Measurements from ENCODE around the gene SLC5A3.

Gene SLC5A3

DNA sequence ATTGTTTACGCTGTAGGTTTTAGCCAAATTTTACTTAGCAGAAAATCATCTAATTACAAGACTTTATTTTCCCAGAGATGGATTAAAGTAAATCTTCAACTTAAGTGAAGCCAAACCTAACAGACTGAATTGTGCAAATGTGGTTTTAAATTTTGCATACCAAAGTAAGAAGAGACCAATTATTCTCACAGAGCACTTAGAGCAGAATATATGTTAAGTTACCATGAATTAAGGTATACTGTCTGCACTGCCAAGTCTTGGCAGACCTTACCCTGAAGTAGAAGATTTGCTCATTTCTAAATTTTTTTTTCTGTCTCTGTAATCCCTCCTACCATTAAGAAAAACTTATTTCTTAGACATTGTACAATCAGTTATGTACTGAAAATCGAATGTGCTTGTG, 24.1 kb downstream of the SLC5A3 start:
- DNase-seq (ENCODE audit: insufficient read length, low spot score) (no peak), FAIRE-seq (no peak)
- TF ChIP-seq POLR2A (IDR thresholded peaks at IDR 0.05; ENCODE audit: low read depth, low read length): no peak

DNA sequence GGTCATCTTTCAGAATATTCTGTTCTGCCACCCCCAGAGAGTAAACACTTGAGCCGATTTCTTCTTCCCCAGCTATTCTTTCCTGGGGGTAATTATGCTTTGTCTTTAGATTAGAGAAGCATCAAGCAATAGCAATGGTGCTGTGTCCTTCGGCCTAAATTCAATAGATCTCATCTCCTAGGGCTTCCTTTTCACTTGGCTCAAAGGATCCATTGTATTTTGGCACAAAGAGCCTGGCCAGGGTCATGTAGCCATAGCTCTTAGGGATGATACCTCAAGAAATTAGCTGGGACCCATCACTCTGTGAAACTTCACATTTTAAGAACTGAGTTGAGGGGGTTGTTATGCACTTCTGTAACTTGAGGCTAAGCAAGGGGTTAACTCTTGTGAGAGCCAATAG, 27.0 kb downstream of the SLC5A3 start:
- DNase-seq (ENCODE audit: insufficient read length, low spot score): no peak
- no peak for FAIRE-seq
- no peak for TF ChIP-seq POLR2A (IDR thresholded peaks at IDR 0.05; ENCODE audit: low read depth, low read length)

DNA sequence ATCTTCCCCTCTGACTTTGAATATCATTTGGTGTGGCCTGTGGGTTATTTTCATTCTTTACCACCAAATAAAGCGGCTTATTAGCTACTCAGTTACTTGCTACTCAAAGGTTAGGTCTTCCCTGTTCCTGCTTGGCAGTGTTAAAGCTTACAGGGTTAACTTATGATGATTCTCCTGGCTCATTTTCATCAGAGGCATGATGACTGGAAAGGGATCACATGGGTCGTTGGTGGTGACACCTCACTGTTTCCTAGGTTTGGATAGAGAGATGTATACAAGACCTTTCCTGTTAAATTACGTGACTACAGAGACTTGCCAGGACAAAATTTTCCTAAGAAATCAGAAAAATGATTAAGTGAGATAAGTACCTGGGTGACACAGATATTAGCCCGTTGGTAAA, 27.4 kb downstream of the SLC5A3 start:
- no peak for DNase-seq (ENCODE audit: insufficient read length, low spot score)
- FAIRE-seq: no peak
- no peak for TF ChIP-seq POLR2A (IDR thresholded peaks at IDR 0.05; ENCODE audit: low read depth, low read length)

DNA sequence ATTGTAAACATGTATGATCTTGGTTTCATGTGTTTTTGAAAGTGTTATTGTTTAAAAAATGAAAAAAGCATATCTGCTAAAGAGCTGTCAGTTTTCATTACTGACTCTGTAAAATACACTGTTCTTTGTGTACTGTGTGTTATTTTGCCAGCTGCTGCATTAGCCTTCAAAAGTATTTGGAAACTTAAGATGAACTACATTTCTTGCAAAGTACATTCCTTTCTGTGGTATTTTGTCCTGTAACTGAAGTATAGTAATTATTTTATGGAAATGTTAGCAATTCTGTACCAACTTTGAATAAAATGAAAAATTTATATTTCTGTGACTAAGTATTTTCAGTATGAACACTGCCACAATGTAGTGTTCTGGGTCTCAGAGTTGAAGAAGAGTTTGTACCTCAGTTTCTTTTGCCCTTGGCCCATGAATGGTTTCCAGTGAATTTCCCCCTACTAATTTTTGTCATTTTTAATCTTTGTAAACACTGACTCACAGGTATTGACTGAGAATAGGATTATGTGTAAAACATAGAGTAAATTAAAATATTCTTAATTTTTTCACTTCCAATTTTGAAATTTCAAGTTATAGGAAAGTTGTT, 32.7 kb downstream of the SLC5A3 start:
- no peak for TF ChIP-seq POLR2A (IDR thresholded peaks at IDR 0.05; ENCODE audit: low read depth, low read length)
- DNase-seq (ENCODE audit: insufficient read length, low spot score) (no peak), FAIRE-seq (peak; percentile 64)

DNA sequence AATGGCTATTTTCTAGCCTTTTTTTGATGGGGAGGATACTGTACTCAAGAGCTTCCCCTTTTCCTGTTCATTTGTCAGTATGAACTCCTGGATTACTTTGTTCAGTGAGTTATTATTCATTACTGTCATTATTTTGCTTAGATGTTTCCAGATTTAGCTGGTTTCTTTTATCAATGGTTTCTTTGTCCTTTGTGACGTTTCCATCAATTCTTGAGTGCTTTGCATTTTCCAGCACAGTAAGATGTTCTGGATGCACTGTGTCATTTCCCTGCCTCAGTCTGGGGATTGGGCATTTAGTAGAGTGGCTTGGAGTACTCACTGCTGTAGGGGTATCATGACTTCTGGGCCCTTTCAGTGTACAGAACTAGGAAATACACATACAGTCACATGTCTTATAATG, 34.2 kb downstream of the SLC5A3 start:
- no peak for TF ChIP-seq POLR2A (IDR thresholded peaks at IDR 0.05; ENCODE audit: low read depth, low read length)
- no peak for FAIRE-seq

DNA sequence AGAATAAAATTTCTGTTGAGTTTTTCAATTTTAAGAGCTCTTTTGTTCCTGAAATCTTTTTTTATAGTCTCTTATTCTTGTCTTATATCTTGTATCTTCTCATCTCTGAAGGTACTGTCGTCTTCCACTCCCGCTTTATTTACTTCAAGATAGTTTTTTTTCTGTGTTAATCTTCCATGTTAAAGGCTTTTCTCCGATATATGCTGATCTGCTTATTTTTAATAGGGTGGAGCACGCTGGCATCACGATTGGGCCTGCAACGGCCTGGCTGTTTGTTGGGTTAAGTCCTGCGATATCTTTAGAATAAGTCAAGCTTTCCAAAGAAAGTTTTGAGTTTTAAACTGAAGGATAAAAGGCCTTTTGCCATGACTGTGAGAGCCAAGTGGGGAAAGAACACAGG, 35.7 kb downstream of the SLC5A3 start:
- no peak for FAIRE-seq
- DNase-seq (ENCODE audit: insufficient read length, low spot score): no peak
- no peak for TF ChIP-seq POLR2A (IDR thresholded peaks at IDR 0.05; ENCODE audit: low read depth, low read length)

More for the DNA sequence above, 34.2 kb downstream of the SLC5A3 start:
- no peak for DNase-seq (ENCODE audit: insufficient read length, low spot score)

DNA sequence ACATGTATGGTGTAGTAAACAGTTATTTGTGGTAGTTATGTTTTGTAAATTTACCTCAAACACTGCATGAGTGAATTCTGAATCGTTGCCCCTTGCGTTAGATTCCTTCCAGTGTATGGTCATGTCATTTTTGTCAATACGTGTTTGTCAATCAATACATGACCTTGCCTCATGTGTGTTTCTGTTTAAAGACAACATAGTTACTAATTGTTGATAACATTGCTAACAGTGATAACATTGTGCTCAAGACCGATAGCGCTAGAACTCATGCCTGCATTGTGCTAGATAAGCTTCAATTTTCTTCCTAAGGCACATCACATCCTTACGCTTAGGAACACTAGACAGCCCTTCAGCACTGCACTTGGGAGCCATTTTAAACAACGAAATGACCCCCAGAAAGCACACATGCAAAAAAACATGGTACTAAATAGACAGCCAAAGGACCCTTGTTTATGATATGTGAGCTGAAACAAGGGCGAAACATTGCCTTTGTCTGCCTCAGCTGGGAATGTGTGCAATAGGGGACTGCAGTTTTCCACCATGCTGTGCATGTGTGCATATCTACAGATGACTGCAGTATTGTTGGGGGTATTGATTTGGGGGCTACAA, 37.3 kb downstream of the SLC5A3 start:
- no peak for TF ChIP-seq POLR2A (IDR thresholded peaks at IDR 0.05; ENCODE audit: low read depth, low read length)
- no peak for DNase-seq (ENCODE audit: insufficient read length, low spot score)
- FAIRE-seq: no peak

DNA sequence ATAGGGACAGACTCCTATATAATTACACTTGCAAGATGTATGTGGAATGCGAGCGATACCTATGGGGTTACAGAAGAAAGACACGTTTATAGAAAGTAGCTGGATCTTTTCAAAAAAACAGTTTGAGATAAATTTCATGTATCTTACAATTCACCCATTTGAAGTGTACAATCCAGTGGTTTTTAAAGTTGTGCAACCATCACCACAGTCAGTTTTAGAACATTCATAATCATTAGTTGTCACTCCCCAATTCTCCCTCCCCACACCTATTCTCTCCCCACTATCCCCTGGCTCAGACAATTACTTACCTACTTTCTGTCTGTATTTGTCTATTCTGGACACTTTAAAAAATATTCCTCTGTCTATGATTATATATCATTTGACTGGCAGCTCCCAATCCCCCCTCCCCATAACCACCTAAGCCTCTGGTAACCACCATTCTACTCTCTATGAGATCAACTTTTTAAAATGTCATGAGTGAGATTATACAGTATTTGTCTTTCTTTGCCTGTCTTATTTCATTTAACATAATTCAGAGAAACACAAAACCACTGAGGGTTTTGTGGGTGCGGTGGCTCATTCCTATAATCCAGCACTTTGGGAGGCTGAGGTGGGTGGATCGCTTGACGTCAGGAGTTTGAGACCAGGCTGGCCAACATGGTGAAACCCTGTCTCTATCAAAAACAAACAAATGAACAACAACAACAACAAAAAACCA, 39.1 kb downstream of the SLC5A3 start:
- FAIRE-seq (no peak), DNase-seq (ENCODE audit: insufficient read length, low spot score) (no peak)
- TF ChIP-seq POLR2A (IDR thresholded peaks at IDR 0.05; ENCODE audit: low read depth, low read length): no peak

DNA sequence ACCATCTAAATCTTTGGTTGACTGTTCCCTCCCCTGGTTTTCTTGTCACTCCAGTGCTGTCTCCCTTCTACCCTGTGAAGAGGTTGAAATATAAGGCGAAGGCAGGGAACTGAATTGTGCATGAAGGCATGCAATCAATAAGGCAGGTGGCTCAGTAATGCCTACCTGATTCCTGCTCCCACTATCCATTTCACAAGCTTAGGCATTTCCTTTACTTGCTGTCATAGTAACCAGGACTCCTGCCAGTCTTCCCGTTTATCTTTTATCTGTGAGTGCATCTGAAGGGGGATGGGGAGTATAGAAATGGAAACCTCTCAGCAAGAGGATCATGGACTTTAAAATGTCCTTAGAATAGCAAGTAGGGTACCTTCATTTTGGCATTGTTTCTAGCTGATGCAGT, 40.5 kb downstream of the SLC5A3 start:
- DNase-seq (ENCODE audit: insufficient read length, low spot score) (no peak), FAIRE-seq (no peak)
- no peak for TF ChIP-seq POLR2A (IDR thresholded peaks at IDR 0.05; ENCODE audit: low read depth, low read length)

DNA sequence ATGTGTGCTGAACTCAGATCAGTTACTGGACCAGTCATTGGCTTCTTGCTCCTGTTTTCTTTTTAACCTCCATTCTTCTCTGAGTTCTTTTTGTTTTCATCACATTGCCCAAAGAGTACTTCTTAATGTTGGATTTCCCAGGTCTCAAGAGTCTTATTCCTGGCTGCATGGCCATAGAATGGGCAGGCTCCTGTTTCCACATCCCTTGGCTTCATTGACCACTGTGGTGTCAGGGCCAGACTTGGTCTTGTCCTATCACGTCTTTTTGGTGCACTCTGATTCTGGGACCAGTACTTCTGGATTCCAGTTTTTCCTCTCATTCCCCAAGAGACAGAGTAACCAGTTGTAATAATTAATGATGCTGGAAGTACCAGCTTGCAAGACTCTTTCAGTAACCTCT, 41.8 kb downstream of the SLC5A3 start:
- FAIRE-seq: no peak
- no peak for TF ChIP-seq POLR2A (IDR thresholded peaks at IDR 0.05; ENCODE audit: low read depth, low read length)
- DNase-seq (ENCODE audit: insufficient read length, low spot score): no peak

DNA sequence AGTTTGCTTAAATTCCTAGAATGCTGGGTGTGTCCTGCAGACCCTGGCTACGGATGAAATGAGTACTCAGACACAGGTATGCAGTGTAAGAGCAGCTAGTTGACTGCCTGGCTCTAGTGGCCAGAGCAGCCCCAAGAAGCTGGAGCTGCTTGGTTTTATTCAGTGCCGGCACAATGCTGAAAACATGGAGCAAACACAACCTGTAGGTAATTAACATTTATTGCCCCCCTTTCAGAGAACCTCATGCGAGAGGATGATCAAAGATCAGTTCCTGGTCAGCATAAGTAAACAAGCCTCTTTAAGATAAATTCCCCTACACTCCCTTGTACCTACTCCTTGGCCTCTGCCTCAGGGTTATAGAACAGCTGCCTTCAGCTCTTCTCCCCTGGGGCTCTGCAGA, 43.2 kb downstream of the SLC5A3 start:
- FAIRE-seq (no peak), DNase-seq (ENCODE audit: insufficient read length, low spot score) (no peak)
- no peak for TF ChIP-seq POLR2A (IDR thresholded peaks at IDR 0.05; ENCODE audit: low read depth, low read length)

DNA sequence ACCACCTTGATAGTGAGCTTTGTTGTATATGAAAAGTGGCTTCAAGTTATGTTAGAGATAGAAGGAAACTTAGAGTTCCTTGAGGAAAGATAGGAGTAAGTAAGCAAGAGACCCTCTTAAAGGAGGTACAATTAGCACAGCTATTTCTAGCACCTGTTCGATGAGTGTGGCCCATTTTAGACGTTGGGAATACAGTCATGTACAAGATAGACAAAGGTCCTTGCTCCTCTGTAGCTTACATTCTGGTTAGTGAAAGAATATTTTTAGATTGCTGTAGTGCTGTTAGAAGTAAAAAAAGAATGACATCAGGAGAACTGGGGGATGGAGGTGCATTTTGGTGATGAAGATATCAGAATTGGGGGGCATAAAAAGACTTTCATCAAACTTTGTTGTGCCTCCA, 47.5 kb downstream of the SLC5A3 start:
- TF ChIP-seq POLR2A (IDR thresholded peaks at IDR 0.05; ENCODE audit: low read depth, low read length): no peak
- no peak for FAIRE-seq
- no peak for DNase-seq (ENCODE audit: insufficient read length, low spot score)

DNA sequence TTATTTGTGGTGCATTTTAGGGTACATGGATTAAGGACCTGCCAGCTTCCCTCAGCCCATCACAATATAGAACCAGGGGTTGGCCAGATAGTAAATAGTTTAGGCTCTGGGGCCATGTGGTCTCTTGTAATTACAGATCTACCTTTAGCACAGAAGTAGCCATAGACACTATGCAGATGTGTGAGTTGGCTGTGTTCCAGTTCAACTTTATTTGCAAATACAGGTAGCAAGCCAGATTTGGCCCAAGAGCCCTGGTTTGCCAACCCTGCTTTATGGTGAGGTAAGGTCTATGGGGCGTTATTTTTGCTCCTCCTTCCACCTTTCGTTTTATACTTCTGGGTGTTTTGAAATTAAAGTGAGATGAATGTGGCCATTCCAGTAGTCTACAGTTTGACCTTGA, 48.7 kb downstream of the SLC5A3 start:
- no peak for TF ChIP-seq POLR2A (IDR thresholded peaks at IDR 0.05; ENCODE audit: low read depth, low read length)
- DNase-seq (ENCODE audit: insufficient read length, low spot score): no peak
- no peak for FAIRE-seq

Measured in H54 (cell line).